ENCODE measurements around the gene HUS1. TPM values are rescaled to one million over a fixed set of nuclear protein-coding genes. Genes with fewer than 3 reads are reported as not detected.
"Not testable (repeated sequence)": the region's sequence is repeated elsewhere in the genome, so short reads cannot be mapped to it uniquely, and the experiment has no call there.

HUS1 gene
- total and polyA plus RNA-seq, 3 donors from 2014 or later = 18.4 to 40.3 (median 39.4) TPM

DNA sequence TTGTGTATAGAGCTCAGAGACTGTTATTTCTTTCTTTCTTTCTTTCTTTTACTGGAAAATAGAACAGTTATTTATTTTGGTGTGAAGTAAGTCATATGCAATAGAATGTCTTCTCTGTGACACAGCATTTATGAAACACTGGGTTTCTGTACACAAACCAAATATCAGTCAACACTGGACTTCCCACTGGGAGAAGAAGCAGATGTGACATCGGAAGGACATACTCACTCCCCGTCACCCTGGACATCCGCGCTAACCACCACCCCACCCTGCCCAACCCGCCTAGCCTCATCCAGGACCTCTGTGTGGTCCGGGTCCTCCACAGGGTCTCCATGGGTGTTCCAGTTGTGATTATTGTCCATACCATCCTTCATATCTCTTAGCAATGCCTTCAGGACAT lies 27.5 kb upstream of the HUS1 start:
- intact Hi-C loops (cut with DNase I; ENCODE audit: low total_unique reads) = no loop called here
- TF ChIP-seq, protein P1, sequence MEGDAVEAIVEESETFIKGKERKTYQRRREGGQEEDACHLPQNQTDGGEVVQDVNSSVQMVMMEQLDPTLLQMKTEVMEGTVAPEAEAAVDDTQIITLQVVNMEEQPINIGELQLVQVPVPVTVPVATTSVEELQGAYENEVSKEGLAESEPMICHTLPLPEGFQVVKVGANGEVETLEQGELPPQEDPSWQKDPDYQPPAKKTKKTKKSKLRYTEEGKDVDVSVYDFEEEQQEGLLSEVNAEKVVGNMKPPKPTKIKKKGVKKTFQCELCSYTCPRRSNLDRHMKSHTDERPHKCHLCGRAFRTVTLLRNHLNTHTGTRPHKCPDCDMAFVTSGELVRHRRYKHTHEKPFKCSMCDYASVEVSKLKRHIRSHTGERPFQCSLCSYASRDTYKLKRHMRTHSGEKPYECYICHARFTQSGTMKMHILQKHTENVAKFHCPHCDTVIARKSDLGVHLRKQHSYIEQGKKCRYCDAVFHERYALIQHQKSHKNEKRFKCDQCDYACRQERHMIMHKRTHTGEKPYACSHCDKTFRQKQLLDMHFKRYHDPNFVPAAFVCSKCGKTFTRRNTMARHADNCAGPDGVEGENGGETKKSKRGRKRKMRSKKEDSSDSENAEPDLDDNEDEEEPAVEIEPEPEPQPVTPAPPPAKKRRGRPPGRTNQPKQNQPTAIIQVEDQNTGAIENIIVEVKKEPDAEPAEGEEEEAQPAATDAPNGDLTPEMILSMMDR (IDR thresholded peaks at IDR 0.05) = no peak
- TF ChIP-seq POLR2A (IDR thresholded peaks at IDR 0.05) = no peak
- Histone ChIP-seq H3K36me3 (ENCODE audit: low read depth, missing control alignments) (no peaks in the 10 kb centered on the region), H3K27me3 (no peaks in the 10 kb centered on the region), H3K27ac (no peak overlapping the region), H3K4me3 (no peak overlapping the region), H3K9me3 (no peaks in the 10 kb centered on the region), H3K4me1 (no peaks in the 10 kb centered on the region)
- WGBS, 2 donors = 83 to 84% methylated on average over 6 of the region's 6 CpGs
- no peak for DNase-seq

DNA sequence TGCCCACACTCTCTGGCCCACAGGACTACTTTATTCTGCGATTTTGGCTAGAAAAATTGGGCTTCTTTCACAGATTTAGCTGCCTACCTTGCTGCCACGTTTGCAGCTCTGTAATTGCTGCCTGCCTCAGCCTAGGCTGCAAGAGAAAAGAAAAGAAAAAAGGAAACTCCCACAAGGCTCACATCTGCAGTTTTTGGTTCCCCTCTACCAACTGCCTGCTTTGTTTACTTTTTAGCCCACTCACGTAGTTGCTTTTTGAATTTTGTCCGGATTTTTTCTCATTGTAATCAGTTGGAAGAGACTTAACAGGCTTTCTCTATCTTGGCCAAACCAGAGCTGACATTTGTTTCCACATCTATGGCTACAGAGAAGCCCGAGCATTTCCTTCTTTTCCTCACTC lies 25.2 kb upstream of the HUS1 start:
- Histone ChIP-seq H3K27me3 (no peaks in the 10 kb centered on the region), H3K36me3 (ENCODE audit: low read depth, missing control alignments) (no peaks in the 10 kb centered on the region), H3K4me1 (no peaks in the 10 kb centered on the region), H3K27ac (no peak overlapping the region), H3K4me3 (no peak overlapping the region), H3K9me3 (no peaks in the 10 kb centered on the region)
- TF ChIP-seq POLR2A (IDR thresholded peaks at IDR 0.05) = no peak
- TF ChIP-seq, protein P1 (IDR thresholded peaks at IDR 0.05) = no peak
- no peak for DNase-seq
- WGBS, 2 donors = 39 to 57% methylated on average over 5 of the region's 5 CpGs
- intact Hi-C loops (cut with DNase I; ENCODE audit: low total_unique reads) = no loop called here

DNA sequence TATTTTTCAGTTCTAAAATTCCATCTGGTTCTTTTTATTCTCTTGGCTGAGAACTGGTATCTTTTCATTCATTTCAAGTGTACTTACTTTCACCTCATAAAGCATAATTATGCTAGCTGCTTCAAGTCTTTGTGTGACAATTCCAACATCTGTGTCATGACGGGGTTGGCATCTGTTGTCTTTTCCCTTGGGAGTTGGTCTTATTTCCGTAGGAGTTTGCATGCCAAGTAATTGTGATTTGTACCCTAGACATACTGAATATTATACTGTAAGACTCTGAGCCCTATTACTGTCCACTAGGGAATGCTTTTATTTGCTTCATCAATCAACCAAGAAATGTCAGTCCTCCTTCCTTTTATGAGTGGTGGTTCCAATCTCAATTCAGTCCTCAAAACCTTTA lies 24.6 kb upstream of the HUS1 start:
- no peaks in the 10 kb centered on the region for H3K27me3 ChIP-seq
- intact Hi-C loops (cut with DNase I; ENCODE audit: low total_unique reads) = no loop called here
- no peaks in the 10 kb centered on the region for H3K9me3 ChIP-seq
- WGBS, 2 donors = 46 to 62% methylated on average over 2 of the region's 2 CpGs
- H3K4me1 ChIP-seq = no peaks in the 10 kb centered on the region
- no peak overlapping the region for H3K27ac ChIP-seq
- TF ChIP-seq, protein P1 (IDR thresholded peaks at IDR 0.05) = no peak
- no peak overlapping the region for H3K4me3 ChIP-seq
- H3K36me3 ChIP-seq (ENCODE audit: low read depth, missing control alignments) = no peaks in the 10 kb centered on the region
- DNase-seq = no peak

DNA sequence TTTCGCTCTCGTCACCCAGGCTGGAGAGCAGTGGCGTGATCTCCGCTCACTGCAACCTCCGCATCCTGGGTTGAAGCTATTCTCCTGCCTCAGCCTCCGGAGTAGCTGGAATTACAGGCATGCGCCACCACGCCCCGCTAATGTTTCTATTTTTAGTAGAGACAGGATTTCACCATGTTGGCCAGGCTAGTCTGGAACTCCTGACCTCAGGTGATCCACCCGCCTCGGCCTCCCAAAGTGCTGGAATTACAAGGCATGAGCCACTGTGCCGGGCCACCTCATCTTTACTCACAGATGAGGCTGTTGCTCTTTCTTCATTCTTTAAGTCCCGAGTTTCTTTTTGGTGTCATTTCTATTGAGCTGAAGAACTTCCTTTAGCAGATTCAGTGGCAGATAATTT lies 20.7 kb upstream of the HUS1 start:
- DNase-seq; H3K9me3 ChIP-seq; H3K4me1 ChIP-seq; H3K27me3 ChIP-seq; intact Hi-C loops (cut with DNase I; ENCODE audit: low total_unique reads); H3K27ac ChIP-seq; H3K36me3 ChIP-seq (ENCODE audit: low read depth, missing control alignments); H3K4me3 ChIP-seq: not testable (repeated sequence)
- 72 to 73% methylated on average over 13 of the region's 13 CpGs for WGBS, 2 donors

DNA sequence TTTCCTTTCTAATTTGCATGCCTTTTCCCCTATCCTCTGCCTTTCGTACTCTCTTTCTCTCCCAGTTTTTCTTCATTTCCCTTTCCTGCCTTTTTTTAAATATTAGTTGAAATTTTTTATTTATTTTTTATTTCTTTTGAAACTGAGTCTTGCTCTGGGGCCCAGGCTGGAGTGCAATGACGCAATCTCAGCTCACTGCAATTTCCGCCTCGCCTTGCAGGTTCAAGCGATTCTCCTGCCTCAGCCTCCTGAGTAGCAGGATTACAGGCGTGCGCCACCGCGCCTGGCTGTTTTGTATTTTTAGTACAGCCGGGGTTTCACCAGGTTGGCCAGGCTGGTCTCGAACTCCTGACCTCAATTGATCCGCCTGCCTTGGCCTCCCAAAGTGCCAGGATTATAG lies 20.0 kb upstream of the HUS1 start:
- Histone ChIP-seq H3K4me1 (no peaks in the 10 kb centered on the region), H3K36me3 (ENCODE audit: low read depth, missing control alignments) (no peaks in the 10 kb centered on the region), H3K9me3 (no peaks in the 10 kb centered on the region), H3K4me3 (no peak overlapping the region), H3K27me3 (no peaks in the 10 kb centered on the region), H3K27ac (no peak overlapping the region)
- TF ChIP-seq, protein P1 (IDR thresholded peaks at IDR 0.05) = no peak
- TF ChIP-seq POLR2A (IDR thresholded peaks at IDR 0.05) = no peak
- DNase-seq = no peak
- intact Hi-C loops (cut with DNase I; ENCODE audit: low total_unique reads) = no loop called here
- WGBS, 2 donors = 59 to 72% methylated on average over 12 of the region's 12 CpGs

Measured in testis (tissue), 3 donors.